Fibroblast of lung (primary cell): ENCODE results near the gene HOXC11.

Experiments used
- CTCF ChIP-seq, 2 donors: IDR thresholded peaks in 1 of 2; conservative IDR thresholded peaks in 1 of 2; 1 replicate in 1 of 2; 2 replicates in 1 of 2; pipeline ENCODE4 v1.5.1; 2011 to 2012; ENCODE audit warnings: low read length in 2 of 2, control low read depth in 1 of 2, inconsistent platforms in 1 of 2, low read depth in 1 of 2, mild to moderate bottlenecking in 1 of 2
- EZH2 ChIP-seq: IDR thresholded peaks from 2 replicates; pipeline ENCODE4 v1.5.1; 2012; ENCODE audit warnings: low read length, control low read depth, mild to moderate bottlenecking; ENCODE audit errors: missing control alignments

DNA sequence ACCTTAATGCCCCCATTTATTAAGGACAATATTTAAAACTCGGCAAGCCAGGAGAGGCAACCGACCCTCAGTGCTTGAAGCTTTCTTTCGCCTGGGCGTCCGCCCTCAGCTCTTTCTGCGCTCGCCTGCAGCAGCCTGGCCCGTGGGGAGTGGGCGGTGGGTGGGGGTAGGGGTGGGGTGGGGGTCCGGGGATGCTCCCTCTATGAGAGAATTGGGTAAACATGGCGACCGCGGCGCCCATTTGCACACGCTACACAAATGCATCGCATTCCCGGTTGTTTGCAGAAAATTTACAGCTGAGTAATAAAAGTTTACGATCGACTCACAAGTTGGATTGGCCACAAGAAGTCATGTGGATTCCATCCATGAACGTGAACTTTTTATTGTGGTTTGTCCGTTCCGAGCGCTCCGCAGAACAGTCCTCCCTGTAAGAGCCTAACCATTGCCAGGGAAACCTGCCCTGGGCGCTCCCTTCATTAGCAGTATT lies 43.6 kb downstream of the HOXC11 start:
- no peak for TF ChIP-seq CTCF (conservative IDR thresholded peaks at IDR 0.05 in 1 of 2, IDR thresholded peaks at IDR 0.05 in 1 of 2; ENCODE audit: low read depth in 1 of 2, low read length in 2 of 2)
- no peak for TF ChIP-seq EZH2
